SK-N-SH (cell line): ENCODE data around the gene HCN1.

Experiments
- POLR2AphosphoS5 ChIP-seq: IDR thresholded peaks from 2 replicates; pipeline ENCODE4 v1.6.1; 2012; ENCODE audit warnings: low read depth, low read length
- YY1 ChIP-seq: IDR thresholded peaks from 2 replicates; pipeline ENCODE4 v1.4.0; 2012; ENCODE audit warnings: low read depth, mild to moderate bottlenecking
- TF ChIP-seq, protein P1 (sequence below): fragments of 150-350 bp; IDR thresholded peaks from 2 replicates; pipeline ENCODE4 v1.6.1; 2017; ENCODE audit warnings: antibody characterized with exemption, low read length, low read depth, borderline replicate concordance
- TF ChIP-seq, protein P2 (sequence below): fragments of 200-600 bp; sonication (generic); IDR thresholded peaks from 2 replicates; pipeline ENCODE4 v1.6.1; 2017; ENCODE audit warnings: antibody characterized with exemption, mild to moderate bottlenecking, moderate library complexity
- TF ChIP-seq, protein P3 (sequence below): IDR thresholded peaks from 2 replicates; pipeline ENCODE4 v1.6.1; 2012; ENCODE audit warnings: mild to moderate bottlenecking, low read depth, low read length, moderate library complexity

DNA sequence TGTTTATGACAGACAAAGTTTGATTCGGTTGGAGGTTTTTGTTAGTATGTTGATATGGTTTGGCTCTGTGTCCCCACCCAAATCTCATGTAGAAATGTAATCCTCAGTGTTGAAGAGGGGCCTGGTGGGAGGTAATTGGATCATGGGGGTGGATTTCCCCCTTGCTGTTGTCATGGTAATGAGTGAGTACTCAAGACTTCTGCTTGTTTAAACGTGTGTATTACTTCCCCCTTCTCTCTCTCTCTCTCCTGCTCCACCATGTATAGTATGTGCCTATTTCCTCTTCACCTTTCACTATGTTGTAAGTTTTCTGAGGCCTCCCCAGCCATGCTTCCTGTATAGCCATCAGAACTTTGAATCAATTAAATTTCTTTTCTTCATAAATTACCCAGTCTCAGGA is 415.1 kb downstream of the HCN1 start:
- TF ChIP-seq, protein P1, sequence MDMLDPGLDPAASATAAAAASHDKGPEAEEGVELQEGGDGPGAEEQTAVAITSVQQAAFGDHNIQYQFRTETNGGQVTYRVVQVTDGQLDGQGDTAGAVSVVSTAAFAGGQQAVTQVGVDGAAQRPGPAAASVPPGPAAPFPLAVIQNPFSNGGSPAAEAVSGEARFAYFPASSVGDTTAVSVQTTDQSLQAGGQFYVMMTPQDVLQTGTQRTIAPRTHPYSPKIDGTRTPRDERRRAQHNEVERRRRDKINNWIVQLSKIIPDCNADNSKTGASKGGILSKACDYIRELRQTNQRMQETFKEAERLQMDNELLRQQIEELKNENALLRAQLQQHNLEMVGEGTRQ = no peak
- no peak for TF ChIP-seq POLR2AphosphoS5
- TF ChIP-seq, protein P2, sequence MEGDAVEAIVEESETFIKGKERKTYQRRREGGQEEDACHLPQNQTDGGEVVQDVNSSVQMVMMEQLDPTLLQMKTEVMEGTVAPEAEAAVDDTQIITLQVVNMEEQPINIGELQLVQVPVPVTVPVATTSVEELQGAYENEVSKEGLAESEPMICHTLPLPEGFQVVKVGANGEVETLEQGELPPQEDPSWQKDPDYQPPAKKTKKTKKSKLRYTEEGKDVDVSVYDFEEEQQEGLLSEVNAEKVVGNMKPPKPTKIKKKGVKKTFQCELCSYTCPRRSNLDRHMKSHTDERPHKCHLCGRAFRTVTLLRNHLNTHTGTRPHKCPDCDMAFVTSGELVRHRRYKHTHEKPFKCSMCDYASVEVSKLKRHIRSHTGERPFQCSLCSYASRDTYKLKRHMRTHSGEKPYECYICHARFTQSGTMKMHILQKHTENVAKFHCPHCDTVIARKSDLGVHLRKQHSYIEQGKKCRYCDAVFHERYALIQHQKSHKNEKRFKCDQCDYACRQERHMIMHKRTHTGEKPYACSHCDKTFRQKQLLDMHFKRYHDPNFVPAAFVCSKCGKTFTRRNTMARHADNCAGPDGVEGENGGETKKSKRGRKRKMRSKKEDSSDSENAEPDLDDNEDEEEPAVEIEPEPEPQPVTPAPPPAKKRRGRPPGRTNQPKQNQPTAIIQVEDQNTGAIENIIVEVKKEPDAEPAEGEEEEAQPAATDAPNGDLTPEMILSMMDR = no peak
- TF ChIP-seq YY1 = no peak
- TF ChIP-seq, protein P3, sequence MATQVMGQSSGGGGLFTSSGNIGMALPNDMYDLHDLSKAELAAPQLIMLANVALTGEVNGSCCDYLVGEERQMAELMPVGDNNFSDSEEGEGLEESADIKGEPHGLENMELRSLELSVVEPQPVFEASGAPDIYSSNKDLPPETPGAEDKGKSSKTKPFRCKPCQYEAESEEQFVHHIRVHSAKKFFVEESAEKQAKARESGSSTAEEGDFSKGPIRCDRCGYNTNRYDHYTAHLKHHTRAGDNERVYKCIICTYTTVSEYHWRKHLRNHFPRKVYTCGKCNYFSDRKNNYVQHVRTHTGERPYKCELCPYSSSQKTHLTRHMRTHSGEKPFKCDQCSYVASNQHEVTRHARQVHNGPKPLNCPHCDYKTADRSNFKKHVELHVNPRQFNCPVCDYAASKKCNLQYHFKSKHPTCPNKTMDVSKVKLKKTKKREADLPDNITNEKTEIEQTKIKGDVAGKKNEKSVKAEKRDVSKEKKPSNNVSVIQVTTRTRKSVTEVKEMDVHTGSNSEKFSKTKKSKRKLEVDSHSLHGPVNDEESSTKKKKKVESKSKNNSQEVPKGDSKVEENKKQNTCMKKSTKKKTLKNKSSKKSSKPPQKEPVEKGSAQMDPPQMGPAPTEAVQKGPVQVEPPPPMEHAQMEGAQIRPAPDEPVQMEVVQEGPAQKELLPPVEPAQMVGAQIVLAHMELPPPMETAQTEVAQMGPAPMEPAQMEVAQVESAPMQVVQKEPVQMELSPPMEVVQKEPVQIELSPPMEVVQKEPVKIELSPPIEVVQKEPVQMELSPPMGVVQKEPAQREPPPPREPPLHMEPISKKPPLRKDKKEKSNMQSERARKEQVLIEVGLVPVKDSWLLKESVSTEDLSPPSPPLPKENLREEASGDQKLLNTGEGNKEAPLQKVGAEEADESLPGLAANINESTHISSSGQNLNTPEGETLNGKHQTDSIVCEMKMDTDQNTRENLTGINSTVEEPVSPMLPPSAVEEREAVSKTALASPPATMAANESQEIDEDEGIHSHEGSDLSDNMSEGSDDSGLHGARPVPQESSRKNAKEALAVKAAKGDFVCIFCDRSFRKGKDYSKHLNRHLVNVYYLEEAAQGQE = no peak
